ENCODE measurements around the gene ADAMTS9.

The ADAMTS9 gene

GRCh38 chr3:64647825-64648224 is 40.0 kb downstream of the ADAMTS9 start:
- no peak for DNase-seq (ENCODE audit: low read depth in 1 of 2, low spot score in 1 of 2)
- TF ChIP-seq CTCF (IDR thresholded peaks at IDR 0.05; ENCODE audit: insufficient read depth, low read length), result no peak
- TF ChIP-seq POLR2AphosphoS5 (IDR thresholded peaks at IDR 0.05; ENCODE audit: low read depth), result no peak
- no peak for TF ChIP-seq REST (IDR thresholded peaks at IDR 0.05; ENCODE audit: insufficient replicate concordance, low read depth)
- no peak for TF ChIP-seq GABPA (IDR thresholded peaks at IDR 0.05; ENCODE audit: low read depth)
- no peak for TF ChIP-seq SPI1 (IDR thresholded peaks at IDR 0.05; ENCODE audit: borderline replicate concordance, low read depth)
- H3K27me3 ChIP-seq (ENCODE audit: insufficient read depth, poor library complexity, severe bottlenecking), result no peaks in the 10 kb centered on the region
- H3K27ac ChIP-seq (replicated peaks), result no peak overlapping the region
- H3K4me3 ChIP-seq (replicated peaks; ENCODE audit: insufficient read depth, low read length), result no peak overlapping the region

GRCh38 chr3:64645243-64645642 is 42.6 kb downstream of the ADAMTS9 start:
- Histone ChIP-seq H3K4me3 (replicated peaks; ENCODE audit: insufficient read depth, low read length) (no peak overlapping the region), H3K27me3 (ENCODE audit: insufficient read depth, poor library complexity, severe bottlenecking) (no peaks in the 10 kb centered on the region), H3K27ac (replicated peaks) (no peak overlapping the region)
- TF ChIP-seq GABPA (IDR thresholded peaks at IDR 0.05; ENCODE audit: low read depth), result no peak
- DNase-seq (ENCODE audit: low read depth in 1 of 2, low spot score in 1 of 2), result no peak

- TF ChIP-seq CTCF (IDR thresholded peaks at IDR 0.05; ENCODE audit: insufficient read depth, low read length) (no peak), REST (IDR thresholded peaks at IDR 0.05; ENCODE audit: insufficient replicate concordance, low read depth) (no peak), POLR2AphosphoS5 (IDR thresholded peaks at IDR 0.05; ENCODE audit: low read depth) (no peak)
- no peak overlapping the region for H3K27ac ChIP-seq (replicated peaks)
- no peaks in the 10 kb centered on the region for H3K27me3 ChIP-seq (ENCODE audit: insufficient read depth, poor library complexity, severe bottlenecking)
- DNase-seq (ENCODE audit: low read depth in 1 of 2, low spot score in 1 of 2), result no peak
- H3K4me3 ChIP-seq (replicated peaks; ENCODE audit: insufficient read depth, low read length), result no peak overlapping the region
Measured at GRCh38 chr3:64644483-64644882, 43.3 kb downstream of the ADAMTS9 start.

- Histone ChIP-seq H3K4me3 (replicated peaks; ENCODE audit: insufficient read depth, low read length) (no peak overlapping the region), H3K27me3 (ENCODE audit: insufficient read depth, poor library complexity, severe bottlenecking) (no peaks in the 10 kb centered on the region), H3K27ac (replicated peaks) (no peak overlapping the region)
- TF ChIP-seq SPI1 (IDR thresholded peaks at IDR 0.05; ENCODE audit: borderline replicate concordance, low read depth), result no peak
- TF ChIP-seq GABPA (IDR thresholded peaks at IDR 0.05; ENCODE audit: low read depth), result no peak
- no peak for DNase-seq (ENCODE audit: low read depth in 1 of 2, low spot score in 1 of 2)
Measured at GRCh38 chr3:64642327-64643151, 45.3 kb downstream of the ADAMTS9 start.

- Histone ChIP-seq H3K27me3 (ENCODE audit: insufficient read depth, poor library complexity, severe bottlenecking) (no peaks in the 10 kb centered on the region), H3K4me3 (replicated peaks; ENCODE audit: insufficient read depth, low read length) (no peak overlapping the region), H3K27ac (replicated peaks) (no peak overlapping the region)
- TF ChIP-seq CTCF (IDR thresholded peaks at IDR 0.05; ENCODE audit: insufficient read depth, low read length) (no peak), POLR2AphosphoS5 (IDR thresholded peaks at IDR 0.05; ENCODE audit: low read depth) (no peak), SPI1 (IDR thresholded peaks at IDR 0.05; ENCODE audit: borderline replicate concordance, low read depth) (no peak), GABPA (IDR thresholded peaks at IDR 0.05; ENCODE audit: low read depth) (no peak), REST (IDR thresholded peaks at IDR 0.05; ENCODE audit: insufficient replicate concordance, low read depth) (no peak)
- no peak for DNase-seq (ENCODE audit: low read depth in 1 of 2, low spot score in 1 of 2)
Measured at GRCh38 chr3:64638981-64639481, 48.8 kb downstream of the ADAMTS9 start.
